NCI-H1694 (cell line): Measurements from ENCODE around the gene ADGRG3.
"Not testable (repeated sequence)": the region's sequence is repeated elsewhere in the genome, so short reads cannot be mapped to it uniquely, and the experiment has no call there.

ENCODE experiments used
- DNase-seq: peaks from one replicate; lab custom pipeline; 2025; lab: John Stamatoyannopoulos, UW

ADGRG3 gene

GRCh38 chr16:57721356-57722209, 53.5 kb downstream of the ADGRG3 start:
- no peak for DNase-seq

- DNase-seq: no peak
Measured at GRCh38 chr16:57722210-57722499, 54.0 kb downstream of the ADGRG3 start.

GRCh38 chr16:57722651-57723050, 54.5 kb downstream of the ADGRG3 start:
- DNase-seq: no peak

- no peak for DNase-seq
Measured at GRCh38 chr16:57723170-57723569, 55.1 kb downstream of the ADGRG3 start.

- no peak for DNase-seq
Measured at GRCh38 chr16:57724531-57724930, 56.4 kb downstream of the ADGRG3 start.

DNA sequence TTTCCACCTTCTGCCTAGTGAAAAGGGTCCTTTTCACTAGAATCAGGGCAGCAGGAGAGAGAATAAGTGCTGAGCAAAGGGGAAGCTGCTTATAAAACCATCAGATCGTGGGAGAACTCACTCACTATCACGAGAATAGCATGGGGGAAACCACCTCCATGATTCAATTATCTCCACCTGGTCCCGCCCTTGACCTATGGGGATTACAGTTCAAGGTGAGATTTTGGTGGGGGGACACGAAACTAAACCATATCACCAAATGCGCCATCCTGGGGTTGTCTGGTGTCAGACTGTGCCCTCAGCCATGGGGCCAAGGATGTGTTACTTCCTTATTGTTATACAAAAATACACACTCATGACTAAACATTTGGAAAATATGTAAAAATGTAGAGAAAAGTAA, 57.0 kb downstream of the ADGRG3 start:
- DNase-seq: no peak

DNA sequence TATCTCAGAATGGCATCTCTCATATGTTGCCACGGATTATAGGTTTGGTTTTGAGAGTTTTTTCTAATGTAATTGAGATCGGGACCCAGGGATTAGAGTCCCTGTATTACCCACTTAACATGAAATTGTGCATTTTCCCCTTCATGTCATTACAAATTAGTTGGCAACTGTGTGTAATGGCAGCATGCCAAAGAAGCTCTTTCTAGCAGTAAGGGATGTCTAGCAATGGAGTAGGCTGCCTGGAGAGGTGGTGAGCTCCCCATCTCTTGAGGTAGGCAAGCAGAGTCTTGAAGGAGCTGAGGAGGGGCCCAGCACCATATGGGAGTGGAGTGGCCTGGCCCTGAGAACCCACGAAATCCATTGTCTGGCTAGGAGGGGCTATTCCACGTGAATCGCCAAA, 57.4 kb downstream of the ADGRG3 start:
- DNase-seq: peak; percentile 8

DNA sequence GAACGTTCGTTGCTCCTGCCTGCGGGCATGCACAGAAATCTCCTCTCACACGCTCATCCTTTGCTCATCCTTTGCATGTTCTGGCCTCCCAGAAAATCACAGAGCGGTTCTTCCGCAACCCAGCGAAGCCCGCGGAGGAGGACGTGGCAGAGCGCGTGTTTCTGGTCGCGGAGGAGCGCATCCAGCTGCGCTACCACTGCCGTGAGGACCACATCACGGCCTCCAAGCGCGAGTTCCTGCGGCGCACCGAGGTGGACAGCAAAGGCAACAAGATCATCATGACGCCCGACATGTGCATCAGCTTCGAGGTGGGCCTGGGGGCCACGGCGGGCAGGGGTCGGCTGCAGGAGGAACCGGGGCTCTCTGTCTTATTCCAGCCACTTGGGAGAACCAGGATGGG, 57.9 kb downstream of the ADGRG3 start:
- DNase-seq: no peak

- no peak for DNase-seq
Measured at GRCh38 chr16:57726433-57726947, 58.4 kb downstream of the ADGRG3 start.

GRCh38 chr16:57727610-57728009, 59.5 kb downstream of the ADGRG3 start:
- no peak for DNase-seq

DNA sequence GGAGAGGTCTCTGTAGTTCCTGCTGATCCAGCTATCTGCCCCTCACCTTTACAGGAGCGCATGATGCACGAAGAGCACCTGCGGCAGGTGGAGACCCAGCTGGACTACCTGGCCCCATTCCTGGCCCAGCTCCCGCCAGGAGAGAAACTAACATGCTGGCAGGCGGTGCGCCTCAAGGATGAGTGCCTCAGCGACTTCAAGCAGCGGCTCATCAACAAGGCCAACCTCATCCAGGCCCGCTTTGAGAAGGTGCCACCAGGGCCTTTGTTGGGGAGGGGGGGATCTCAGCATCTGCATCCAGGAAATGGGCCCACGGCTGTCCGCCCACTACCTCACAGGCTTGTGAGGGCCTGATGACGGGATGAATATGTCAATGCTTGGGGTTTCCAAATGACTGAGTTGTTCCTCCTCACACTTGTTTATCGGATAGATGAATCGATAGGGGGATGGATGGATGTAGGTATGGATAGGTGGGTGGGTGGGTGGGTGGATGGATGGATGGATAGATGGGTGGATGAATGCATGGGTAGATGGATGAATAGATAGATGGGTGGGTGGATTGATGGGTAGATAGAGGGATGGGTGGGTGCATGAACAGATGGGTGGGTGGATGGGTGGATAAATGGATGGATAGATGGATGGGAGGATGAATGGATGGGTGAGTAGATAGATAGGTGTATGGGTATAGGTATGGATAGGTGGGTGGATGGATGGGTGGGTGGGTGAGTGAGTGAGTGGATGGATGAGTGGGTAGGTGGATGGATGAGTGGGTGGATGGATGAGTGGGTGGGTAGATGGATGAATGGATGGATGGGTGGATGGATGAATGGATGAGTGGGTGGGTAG, 60.5 kb downstream of the ADGRG3 start:
- no peak for DNase-seq

DNA sequence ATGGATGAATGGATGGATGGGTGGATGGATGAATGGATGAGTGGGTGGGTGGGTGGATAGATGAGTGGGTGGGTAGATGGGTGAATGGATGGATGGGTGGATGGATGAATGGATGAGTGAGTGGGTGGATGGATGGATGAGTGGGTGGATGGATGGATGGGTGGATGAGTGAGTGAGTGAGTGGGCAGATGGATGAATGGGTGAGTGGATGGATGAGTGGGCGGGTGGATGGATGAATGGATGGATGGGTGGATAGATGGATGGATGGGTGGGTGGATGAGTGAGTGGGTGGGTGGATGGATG, 61.0 kb downstream of the ADGRG3 start:
- no peak for DNase-seq

DNA sequence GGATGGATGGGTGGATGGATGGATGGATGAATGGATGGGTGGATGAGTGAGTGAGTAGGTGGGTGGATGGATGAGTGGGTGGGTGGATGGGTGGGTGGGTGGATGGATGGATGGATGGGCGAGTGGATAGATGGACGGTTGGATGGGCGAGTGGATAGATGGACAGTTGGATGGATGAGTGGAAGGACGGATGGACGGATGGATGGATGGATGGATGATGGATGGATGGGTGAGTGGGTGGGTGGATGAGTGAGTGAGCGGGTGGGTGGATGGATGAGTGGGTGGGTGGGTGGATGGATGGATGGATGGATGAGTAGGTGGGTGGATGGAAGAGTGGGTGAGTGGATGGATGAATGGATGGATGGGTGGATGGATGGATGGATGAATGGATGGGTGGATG, 61.7 kb downstream of the ADGRG3 start:
- DNase-seq: not testable (repeated sequence)

DNA sequence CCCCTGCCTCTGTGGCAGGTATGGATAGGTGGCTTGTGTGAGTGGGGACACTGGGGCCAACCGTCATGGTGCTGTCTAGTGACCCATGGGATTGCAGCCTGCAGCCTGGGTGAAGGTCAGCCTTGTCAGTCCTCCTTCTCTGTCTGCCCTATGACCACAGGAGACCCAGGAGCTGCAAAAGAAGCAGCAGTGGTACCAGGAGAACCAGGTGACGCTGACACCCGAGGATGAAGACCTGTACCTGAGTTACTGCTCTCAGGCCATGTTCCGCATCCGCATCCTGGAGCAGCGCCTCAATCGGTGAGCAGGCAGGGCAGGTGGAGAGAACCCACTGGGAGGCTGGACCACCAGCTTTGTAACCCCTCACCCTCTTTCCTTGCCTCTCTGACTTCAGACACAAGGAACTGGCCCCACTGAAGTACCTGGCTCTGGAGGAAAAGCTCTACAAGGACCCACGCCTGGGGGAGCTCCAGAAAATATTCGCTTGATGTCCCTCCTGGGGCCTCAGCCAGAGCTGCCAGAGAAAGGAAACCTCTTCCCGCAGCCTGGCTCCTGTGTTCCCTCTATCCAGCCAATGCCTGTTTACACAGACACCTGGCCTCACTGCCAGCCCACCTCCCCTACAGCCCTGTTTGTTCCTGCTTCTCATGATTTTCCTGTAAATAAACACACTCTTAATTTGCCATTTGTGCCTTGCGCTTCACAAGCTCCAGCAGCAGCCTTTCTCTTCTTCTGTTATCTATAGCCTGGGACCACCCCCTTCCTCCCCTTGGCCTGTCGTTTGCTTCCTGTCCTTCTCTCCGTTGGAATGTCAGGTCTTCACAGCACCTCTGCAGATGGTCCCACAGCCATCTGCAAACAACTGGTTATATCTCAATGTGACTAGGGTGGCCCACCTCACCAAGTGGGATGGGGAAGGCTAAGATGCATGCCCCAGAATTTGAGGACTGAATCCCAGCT, 62.9 kb downstream of the ADGRG3 start:
- DNase-seq: no peak

DNA sequence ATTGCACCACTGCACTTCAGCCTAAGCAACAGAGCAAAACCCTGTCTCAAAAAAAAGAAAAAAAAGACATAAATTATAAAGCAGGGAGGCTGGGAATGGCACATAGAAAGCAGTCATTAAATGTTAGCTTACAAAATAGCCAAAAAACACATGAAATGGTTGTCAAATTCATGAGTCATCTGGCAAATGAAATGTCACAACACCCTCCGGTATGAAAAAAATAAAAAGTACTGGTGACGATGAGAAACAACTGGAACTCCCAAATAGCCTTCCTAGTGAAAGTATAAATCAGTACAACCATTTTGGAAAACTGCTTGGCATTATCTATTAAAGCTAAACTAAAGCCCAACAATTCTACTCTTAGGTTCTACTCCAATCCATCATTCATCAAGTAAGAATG, 63.9 kb downstream of the ADGRG3 start:
- no peak for DNase-seq

DNA sequence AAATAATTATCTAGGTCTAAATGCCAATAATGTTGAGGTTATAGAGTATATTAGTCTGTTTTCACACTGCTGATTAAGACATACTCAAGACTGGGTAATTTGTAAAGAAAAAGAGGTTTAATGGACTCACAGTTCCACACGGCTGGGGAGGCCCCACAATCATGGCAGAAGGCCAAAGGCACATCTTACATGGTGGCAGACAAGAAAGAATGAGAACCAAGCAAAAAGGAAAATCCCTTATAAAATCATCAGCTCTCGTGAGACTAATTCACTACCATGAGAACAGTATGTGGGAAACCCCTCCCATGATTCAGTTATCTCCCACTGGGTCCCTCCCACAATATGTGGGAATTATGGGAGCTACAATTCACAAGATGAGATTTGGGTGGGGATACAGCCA, 64.6 kb downstream of the ADGRG3 start:
- no peak for DNase-seq

DNA sequence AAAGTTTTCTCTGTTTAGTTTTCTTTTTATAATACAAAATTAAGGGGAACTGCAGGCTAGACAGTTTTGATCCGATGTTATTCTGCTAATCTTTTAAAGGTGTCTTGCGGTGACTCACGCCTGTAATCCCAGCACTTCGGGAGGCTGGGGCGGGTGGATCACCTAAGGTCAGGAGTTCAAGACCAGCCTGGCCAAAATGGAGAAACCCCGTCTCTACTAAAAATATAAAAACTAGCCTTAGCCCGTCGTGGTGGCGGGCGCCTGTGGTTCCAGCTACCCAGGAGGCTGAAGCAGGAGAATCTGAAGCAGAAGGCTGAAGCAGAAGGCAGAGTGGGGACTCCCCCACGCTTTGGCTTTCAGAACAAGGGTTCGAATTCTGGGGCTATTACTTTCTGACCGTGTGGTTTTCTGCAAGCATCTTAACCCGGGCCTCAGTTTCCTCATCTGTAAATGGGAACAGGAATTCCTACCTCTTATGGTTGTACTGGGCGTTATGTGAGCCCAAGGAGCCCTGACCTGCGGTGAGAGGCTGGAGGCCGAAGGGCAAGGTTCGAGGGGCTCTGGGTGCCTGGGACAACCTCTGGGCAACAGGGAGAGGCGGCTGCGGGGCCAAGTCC, 66.3 kb downstream of the ADGRG3 start:
- DNase-seq: no peak

DNA sequence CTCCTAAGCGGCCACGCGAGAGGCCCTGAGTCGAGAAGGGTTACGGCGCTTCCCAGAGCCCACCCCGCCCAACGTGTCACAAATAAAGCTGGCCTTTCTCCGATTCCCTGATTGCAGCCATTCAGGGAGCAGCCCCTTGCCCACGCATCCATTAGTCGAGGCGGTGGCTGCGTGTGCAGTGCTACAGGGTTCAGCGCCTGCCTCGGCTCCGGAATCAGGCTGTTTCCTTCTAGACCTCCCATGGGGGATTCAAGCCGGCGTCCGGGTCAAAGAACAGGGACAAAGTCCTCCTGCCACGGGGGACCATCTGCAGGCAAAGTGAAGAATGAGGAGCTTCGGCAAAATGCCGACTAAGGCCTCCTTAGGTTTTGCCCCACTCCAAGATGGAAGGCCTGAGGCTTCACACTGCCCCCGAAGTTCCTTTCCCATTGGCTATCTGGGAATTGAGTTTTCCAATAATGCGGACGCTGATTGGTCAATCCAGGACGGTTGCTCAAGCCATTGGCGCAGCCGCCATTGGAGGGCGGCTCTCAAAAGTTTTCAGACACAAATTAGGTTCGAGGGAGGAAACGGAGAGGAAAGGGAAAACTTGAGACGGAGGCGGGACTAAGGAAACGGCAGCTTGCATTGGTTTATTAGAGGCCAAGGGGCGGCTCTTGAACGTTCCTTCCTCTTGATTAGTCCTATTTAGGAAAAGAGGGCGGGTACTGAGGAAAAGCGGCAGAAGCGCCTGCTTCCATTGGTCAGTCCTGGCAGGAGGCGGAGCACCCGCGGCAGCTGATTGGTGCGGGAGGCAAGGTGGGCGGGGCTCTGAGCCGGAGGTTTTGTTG, 67.0 kb downstream of the ADGRG3 start:
- DNase-seq: peak; percentile 99

- no peak for DNase-seq
Measured at GRCh38 chr16:57735755-57736418, 67.8 kb downstream of the ADGRG3 start, which contains the start of gene KATNB1. TSS of gene KATNB1 (plus strand) at chr16:57735770. CDS start at chr16:57737244, 1,474 bp downstream.
